Activated T-cell treated with anti-CD3 and anti-CD28 coated beads, Interleukin-2, amount 50 U/mL, for 4 hours (primary cell): Measurements from ENCODE around the gene GAREM2. TPM values are rescaled to one million over a fixed set of nuclear protein-coding genes. Genes with fewer than 3 reads are reported as not detected.
"Not testable (repeated sequence)": the region's sequence is repeated elsewhere in the genome, so short reads cannot be mapped to it uniquely, and the experiment has no call there.

Source experiments
- ATAC-seq, 2 donors: fragments of 200-7000 bp; cut with Tn5 transposase; one replicate each; pipeline ENCODE4 v1.10.0; 2021
- DNase-seq: peaks from one replicate; pipeline ENCODE4 v3.0.0-alpha.2; 2020
- H3K27me3 Mint-ChIP-seq: one replicate; pipeline ENCODE4 v1.8.0; 2021; ENCODE audit warnings: low read depth, mixed read lengths
- H3K36me3 Mint-ChIP-seq: one replicate; pipeline ENCODE4 v1.8.0; 2022; ENCODE audit warnings: mixed read lengths; ENCODE audit not compliant: insufficient read depth
- H3K4me1 Mint-ChIP-seq: one replicate; pipeline ENCODE4 v1.8.0; 2021; ENCODE audit warnings: low read depth, mixed read lengths
- H3K4me3 Mint-ChIP-seq: one replicate; pipeline ENCODE4 v1.8.0; 2021; ENCODE audit warnings: mild to moderate bottlenecking, moderate library complexity, mixed read lengths
- H3K9me3 Mint-ChIP-seq: one replicate; pipeline ENCODE4 v1.8.0; 2021; ENCODE audit warnings: mixed read lengths
- total RNA-seq, 3 donors: library from RNA; stranded (reverse); gene quantifications; one replicate each; pipeline ENCODE4 v1.2.1, GENCODE V29; 2021

GAREM2 gene
- total RNA-seq, 3 donors from 2014 or later, result 2.4 to 4.1 (median 3.2) TPM

DNA sequence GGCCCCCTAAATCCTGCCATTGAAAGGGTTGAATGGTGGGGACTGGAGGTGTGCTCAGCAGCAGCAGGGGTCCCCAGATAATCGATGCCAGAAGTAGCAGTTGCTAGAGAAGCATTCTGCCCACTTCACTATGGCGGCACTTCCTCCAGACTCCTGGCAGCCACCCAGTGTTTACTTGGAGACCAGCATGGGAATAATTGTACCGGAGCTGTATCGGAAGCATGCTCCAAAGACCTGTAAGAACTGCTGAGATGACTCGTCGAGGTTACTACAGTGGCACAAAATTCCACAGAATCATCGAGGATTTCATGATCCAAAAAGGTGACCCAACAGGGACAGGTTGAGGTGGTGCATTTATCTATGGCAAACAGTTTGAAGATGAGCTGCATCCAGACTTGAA, 11.0 kb upstream of the GAREM2 start:
- no peaks in the 10 kb centered on the region for H3K27me3 Mint-ChIP-seq
- H3K36me3 Mint-ChIP-seq, result no peaks in the 10 kb centered on the region
- no peaks in the 10 kb centered on the region for H3K9me3 Mint-ChIP-seq
- ATAC-seq, result no peak
- no peak for DNase-seq
- no peak overlapping the region for H3K4me3 Mint-ChIP-seq
- no peaks in the 10 kb centered on the region for H3K4me1 Mint-ChIP-seq

DNA sequence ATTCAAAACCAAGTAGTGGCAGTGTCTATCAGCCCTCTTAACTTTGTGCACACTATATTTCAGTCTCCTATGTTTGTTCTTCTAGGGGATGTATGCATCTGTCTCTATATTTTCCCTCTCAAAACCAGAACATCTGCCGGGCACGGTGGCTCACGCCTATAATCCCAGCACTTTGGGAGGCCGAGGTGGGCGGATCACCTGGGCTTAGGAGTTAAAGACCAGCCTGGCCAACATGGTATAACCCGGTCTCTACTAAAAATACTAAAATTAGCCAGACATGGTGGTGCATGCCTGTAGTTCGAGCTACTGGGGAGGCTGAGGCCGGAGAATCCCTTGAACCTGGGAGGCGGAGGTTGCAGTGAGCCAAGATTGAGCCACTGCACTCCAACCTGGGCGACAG, 9.9 kb upstream of the GAREM2 start:
- DNase-seq, result no peak
- ATAC-seq, result no peak
- H3K4me1 Mint-ChIP-seq, result no peaks in the 10 kb centered on the region
- H3K36me3 Mint-ChIP-seq, result no peaks in the 10 kb centered on the region
- no peaks in the 10 kb centered on the region for H3K9me3 Mint-ChIP-seq
- no peaks in the 10 kb centered on the region for H3K27me3 Mint-ChIP-seq
- H3K4me3 Mint-ChIP-seq, result no peak overlapping the region

DNA sequence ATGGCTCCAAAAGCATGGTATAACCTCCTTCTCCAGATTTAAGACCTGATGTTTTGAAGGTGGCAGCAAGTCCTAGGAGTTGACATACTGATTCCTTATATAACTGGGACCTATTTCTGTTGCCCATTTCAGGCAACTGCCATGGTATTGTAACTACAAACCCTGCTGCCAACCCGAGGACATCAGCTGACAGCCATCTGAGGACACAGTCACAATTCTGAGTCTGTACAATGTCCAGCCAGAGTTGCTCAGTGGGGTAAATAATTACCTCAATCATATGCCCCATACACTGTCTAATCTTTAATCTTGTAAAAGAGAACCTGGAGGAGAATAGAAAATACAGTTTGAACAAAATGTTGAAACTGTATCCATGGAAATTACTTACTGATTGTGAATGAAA, 8.7 kb upstream of the GAREM2 start:
- H3K36me3 Mint-ChIP-seq, result no peaks in the 10 kb centered on the region
- ATAC-seq (no peak), DNase-seq (no peak)
- no peaks in the 10 kb centered on the region for H3K9me3 Mint-ChIP-seq
- H3K27me3 Mint-ChIP-seq, result no peaks in the 10 kb centered on the region
- H3K4me1 Mint-ChIP-seq, result no peaks in the 10 kb centered on the region
- H3K4me3 Mint-ChIP-seq, result no peak overlapping the region

DNA sequence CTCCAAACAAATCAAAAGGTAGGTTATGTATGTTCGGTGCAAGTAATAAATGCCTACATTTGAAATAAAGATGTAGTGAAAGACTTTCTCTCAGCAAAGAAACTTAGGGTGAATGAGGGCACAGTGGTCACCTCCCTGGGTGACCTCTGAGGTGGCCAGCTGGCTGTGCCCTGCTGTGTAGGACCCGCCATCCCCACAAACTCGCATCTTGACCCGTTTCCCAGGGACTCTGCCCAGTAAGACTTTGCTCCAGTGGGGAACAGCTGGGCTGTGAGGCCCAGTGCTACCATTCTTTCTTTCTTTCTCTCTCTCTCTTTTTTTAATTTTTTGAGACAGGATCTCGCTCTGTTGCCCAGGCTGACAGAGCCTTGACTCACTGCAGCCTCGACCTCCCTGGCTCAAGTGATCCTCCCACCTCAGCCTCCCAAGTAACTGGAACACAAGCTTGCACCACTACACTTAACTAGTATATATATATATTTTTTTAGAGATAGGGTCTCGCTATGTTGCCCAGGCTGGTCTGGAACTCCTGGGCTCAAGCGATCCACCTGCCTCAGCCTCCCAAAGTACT, 8.2 kb upstream of the GAREM2 start:
- Mint-ChIP-seq H3K4me3 (no peak overlapping the region), H3K27me3 (no peaks in the 10 kb centered on the region), H3K4me1 (no peaks in the 10 kb centered on the region), H3K9me3 (no peaks in the 10 kb centered on the region), H3K36me3 (no peaks in the 10 kb centered on the region)
- DNase-seq (no peak), ATAC-seq (no peak)

DNA sequence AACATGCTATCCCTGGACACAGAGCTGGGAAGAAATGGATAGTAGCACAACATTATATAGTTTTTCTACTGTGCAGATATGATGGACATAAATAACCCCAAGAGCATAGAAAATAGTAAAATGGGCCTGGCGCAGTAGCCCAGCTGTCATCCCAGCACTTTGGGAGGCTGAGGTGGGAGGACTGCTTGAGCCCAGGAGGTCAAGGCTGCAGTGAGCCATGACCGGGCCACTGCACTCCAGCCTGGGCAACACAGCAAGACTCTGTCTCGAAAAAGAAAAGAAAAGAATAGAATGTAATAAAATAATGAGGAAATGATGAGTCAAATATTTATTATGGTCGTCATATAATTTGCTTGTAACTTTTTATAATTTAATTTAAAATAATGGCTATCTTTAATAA, 7.5 kb upstream of the GAREM2 start:
- no peaks in the 10 kb centered on the region for H3K36me3 Mint-ChIP-seq

DNA sequence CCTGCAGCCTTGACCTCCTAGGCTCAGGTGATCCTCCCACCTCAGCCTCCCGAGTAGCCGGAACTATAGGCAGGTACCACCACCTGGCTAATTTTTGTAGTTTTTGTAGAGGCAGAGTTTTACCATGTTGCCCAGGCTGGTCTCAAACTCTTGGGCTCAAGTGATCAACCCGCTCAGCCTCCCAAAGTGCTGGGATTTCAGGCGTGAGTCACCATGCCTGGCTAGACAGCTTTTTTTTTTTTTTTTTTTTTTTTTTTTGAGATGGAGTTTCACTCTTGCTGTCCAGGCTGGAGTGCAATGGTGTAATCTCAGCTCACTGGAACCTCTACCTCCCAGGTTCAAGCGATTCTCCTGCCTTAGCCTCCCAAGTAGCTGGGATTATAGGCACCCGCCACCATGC, 6.3 kb upstream of the GAREM2 start:
- DNase-seq, H3K4me3 Mint-ChIP-seq, H3K27me3 Mint-ChIP-seq, ATAC-seq, H3K36me3 Mint-ChIP-seq, H3K9me3 Mint-ChIP-seq, H3K4me1 Mint-ChIP-seq: not testable (repeated sequence)

More for the DNA sequence above, 7.5 kb upstream of the GAREM2 start:
- ATAC-seq (no peak), DNase-seq (no peak)
- H3K4me3 Mint-ChIP-seq, result no peak overlapping the region
- H3K9me3 Mint-ChIP-seq, result no peaks in the 10 kb centered on the region
- no peaks in the 10 kb centered on the region for H3K4me1 Mint-ChIP-seq
- H3K27me3 Mint-ChIP-seq, result no peaks in the 10 kb centered on the region

DNA sequence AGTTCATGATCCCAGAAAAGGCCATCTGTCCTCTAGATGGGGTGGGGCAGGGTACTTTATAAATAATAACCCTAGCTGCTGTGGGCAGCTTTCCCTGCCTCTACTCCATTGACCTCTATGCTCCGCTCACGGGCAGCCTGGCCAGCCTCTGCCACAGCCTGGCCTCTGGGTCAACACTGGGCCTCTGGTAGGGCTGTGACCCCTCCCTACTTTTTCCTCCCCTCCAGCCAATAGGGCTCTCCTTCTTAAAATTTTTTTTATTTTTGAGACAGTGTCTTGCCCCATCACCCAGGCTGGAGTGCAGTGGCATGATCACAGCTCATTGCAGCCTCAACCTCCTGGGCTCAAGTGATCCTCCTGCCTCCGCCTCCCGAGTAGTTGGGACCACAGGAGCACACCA, 4.1 kb upstream of the GAREM2 start:
- ATAC-seq (no peak), DNase-seq (no peak)
- Mint-ChIP-seq H3K36me3 (no peaks in the 10 kb centered on the region), H3K27me3 (peaks cover 16% of the 10 kb centered on the region), H3K4me1 (peaks cover 9% of the 10 kb centered on the region), H3K9me3 (no peaks in the 10 kb centered on the region), H3K4me3 (no peak overlapping the region)

DNA sequence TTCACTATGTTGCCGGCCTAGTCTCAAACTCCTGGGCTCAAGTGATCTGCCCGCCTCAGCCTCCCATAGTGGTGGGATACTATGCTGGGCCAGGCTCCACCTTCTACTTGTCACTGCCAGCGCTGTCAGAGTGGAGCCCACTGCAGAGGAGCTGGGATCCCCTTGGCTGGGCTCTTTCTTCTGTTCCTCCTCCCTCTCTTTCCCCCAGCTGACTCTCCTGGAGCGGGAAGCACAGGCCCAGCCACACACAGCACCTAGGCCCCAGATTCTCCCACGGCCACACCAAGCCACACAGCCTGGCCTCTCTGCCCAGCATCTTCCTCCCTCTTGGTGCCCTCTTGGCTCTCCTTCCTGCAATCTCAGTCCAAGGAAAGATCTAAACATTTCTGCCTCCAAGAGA, 3.7 kb upstream of the GAREM2 start:
- no peaks in the 10 kb centered on the region for H3K9me3 Mint-ChIP-seq
- no peaks in the 10 kb centered on the region for H3K36me3 Mint-ChIP-seq
- DNase-seq (no peak), ATAC-seq (no peak)
- no peak overlapping the region for H3K4me3 Mint-ChIP-seq
- H3K4me1 Mint-ChIP-seq, result peaks cover 9% of the 10 kb centered on the region
- H3K27me3 Mint-ChIP-seq, result peaks cover 17% of the 10 kb centered on the region

DNA sequence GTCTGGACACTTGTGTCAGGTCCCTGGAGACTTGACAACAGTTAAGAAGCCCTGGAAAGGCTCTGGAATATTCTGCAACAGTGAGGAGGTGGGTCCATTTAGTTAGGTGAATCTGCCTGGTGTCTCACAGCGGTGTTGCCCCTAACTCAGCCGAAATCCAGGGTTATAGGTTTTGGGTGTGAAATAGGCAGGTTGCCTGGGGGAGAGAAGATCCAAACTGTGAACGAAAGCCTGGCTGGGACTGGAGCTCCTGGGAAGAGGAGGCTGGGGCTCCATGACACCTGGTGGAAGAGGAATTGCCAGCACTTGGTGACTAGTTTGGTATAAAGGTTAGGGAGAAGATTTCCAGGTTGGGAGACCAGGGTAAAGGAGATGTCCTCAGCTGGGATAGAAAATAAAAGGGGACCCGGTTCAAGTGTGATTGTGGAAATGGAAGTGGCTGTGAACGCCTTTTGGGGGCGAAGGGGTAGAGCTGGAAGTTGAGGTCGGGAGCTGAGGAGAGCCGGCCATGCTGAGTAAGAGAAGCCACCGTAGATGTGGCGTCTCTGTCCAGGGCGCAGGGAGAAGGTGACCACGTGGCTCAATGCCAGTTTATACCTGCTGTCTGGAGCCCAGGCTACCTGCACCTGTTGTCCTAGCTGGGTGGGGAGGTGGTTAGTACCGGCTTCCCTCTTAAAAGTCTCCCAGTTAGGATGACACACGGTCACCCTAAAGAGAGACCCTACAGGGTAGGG, 3.0 kb upstream of the GAREM2 start:
- no peak overlapping the region for H3K4me3 Mint-ChIP-seq

DNA sequence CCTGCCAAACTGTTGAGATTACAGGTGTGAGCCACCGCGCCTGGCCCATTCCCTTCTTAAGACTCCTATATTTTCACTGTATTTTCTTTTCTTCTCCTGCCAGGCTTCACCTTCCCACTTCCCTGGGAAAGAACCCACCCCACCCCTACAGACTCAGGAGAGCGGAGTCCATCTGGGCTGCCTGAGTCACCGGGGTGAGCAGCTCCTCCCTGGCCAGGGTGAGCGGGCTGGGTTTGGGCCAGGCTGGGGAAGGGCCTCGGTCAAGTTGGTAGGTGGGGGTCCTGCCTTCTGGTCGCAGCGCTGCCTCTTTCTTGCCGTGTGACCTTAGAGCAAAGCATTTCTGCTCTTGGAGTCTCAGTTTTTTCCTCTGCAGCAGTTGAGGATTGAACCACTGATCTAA, 2.1 kb upstream of the GAREM2 start:
- H3K27me3 Mint-ChIP-seq, result peaks cover 26% of the 10 kb centered on the region
- no peak overlapping the region for H3K4me3 Mint-ChIP-seq
- H3K9me3 Mint-ChIP-seq, result no peaks in the 10 kb centered on the region
- DNase-seq (no peak), ATAC-seq (no peak)
- peaks cover 15% of the 10 kb centered on the region for H3K4me1 Mint-ChIP-seq
- no peaks in the 10 kb centered on the region for H3K36me3 Mint-ChIP-seq

More for the DNA sequence above, 3.0 kb upstream of the GAREM2 start:
- peaks cover 23% of the 10 kb centered on the region for H3K27me3 Mint-ChIP-seq
- peaks cover 15% of the 10 kb centered on the region for H3K4me1 Mint-ChIP-seq
- H3K36me3 Mint-ChIP-seq, result no peaks in the 10 kb centered on the region
- DNase-seq (no peak), ATAC-seq (no peak)
- H3K9me3 Mint-ChIP-seq, result no peaks in the 10 kb centered on the region

DNA sequence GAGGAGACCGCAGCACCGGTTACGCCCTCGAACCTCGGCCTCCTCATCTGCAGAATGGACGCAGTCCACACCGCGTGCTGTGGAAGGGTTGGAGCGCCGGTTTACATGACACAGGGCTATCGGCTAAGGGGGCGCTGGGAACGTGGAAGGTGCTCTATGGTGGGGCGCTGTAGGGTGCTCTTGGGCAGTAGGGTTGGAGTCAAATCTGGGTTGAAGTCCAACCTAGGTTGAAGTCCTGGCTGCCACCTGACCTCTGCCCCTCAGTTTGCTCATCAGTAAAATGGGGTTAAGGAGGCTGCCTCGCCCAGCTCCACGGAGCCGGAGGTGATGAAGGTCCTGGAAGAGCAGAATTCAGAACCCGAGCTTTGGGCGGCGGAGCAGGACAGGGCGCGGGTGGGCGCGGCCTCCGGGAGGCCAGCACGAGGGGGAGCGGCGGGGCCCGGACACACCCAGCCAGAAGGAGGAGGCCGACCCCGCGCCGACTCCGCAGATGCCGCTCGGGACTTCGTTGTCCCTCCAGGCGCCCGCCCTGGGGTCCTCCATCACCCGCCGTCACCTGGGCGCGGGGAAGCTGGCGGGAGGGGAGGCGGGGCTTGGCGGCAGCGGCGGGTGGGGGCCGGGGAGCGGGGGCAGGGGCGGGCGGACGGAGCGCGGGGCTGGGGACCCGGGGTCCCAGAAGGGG, 558 bp upstream of the GAREM2 start:
- DNase-seq (no peak), ATAC-seq (peak in 1 of 2 donors; percentile 19)
- H3K4me1 Mint-ChIP-seq, result peaks cover 15% of the 10 kb centered on the region
- no peaks in the 10 kb centered on the region for H3K9me3 Mint-ChIP-seq
- no peaks in the 10 kb centered on the region for H3K36me3 Mint-ChIP-seq
- peak overlapping the region; percentile 79 for H3K4me3 Mint-ChIP-seq
- H3K27me3 Mint-ChIP-seq, result peaks cover 35% of the 10 kb centered on the region

DNA sequence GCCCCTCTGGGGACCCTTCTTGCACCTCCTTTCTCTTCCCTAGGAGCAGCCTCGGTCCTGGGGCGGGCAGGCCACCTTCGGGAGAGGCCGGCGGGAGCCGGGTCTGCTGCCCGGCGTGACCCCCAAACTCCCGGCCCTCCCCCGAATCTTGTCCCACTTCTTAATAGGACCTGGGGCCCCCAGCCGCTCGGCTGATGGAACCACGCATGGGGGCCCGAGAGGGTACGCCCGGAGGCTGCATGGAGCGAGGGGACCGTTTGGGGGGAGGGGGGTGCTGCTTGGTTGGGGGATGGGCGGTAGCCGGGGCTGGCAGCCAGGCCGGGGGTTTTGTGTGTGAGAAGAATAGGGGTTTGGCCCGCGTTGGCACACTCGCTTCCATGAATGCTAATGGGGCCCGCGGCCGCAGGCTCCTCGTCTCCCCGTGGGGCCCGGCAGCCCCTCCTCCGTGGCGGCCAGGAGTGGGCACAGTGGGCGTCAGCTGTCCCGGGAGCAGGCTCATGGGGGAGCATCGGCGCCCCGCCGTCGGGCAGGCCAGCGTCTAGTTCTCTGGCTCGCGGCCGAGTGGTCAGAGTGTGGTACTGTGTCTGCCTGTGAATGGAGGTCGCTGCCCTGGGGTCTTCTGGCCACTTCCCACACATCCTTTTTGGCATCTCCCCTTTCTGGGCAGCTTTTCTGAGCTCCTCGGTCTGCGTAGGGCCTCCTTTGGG, 1.0 kb downstream of the GAREM2 start:
- Mint-ChIP-seq H3K4me3 (peak overlapping the region; percentile 61), H3K36me3 (no peaks in the 10 kb centered on the region), H3K27me3 (peaks cover 35% of the 10 kb centered on the region), H3K9me3 (no peaks in the 10 kb centered on the region), H3K4me1 (peaks cover 15% of the 10 kb centered on the region)
- no peak for ATAC-seq
- no peak for DNase-seq

DNA sequence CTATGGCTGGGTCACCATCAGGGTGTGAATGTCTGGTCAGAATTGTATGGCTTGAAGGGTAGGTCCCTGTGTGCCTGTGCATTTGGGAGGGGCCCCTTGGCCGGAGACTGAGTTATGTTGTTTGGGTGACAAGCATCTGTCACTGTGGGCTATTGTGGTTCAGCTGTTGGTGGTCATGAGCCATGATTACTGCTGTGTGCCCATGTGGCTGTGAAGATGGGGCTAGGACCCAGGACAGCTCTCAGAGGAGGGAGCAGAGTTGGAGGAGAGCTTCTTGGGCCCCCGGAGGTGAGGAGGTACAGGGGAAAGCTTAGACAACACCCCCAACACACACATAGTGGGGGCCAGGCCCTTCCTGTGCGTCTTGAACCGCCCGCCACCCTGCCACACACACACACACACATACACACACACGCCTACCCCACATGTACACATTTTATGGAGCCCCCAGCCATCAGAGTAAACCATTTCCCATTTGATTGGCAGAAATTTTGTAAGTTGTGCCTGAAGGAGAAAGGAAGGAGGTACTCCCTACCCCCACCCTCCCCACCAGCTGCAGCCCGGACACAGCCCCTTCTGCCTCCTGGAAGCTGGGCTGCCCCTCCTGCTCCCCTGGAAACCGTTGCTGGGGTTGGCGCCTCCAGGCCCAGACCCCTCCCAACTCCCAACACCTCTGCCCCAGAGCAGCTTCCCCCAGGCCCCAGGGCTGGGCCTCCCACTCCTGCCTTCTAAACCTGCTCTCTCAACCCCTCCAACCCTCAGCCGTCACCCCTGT, 2.0 kb downstream of the GAREM2 start:
- ATAC-seq, result no peak
- Mint-ChIP-seq H3K9me3 (no peaks in the 10 kb centered on the region), H3K27me3 (peaks cover 41% of the 10 kb centered on the region), H3K4me3 (no peak overlapping the region), H3K36me3 (no peaks in the 10 kb centered on the region), H3K4me1 (peaks cover 19% of the 10 kb centered on the region)
- no peak for DNase-seq
